Muscle layer of duodenum (tissue), 2 donors: ENCODE results near the gene COL27A1.

Experiments
- H3K27ac ChIP-seq: one replicate; pipeline ENCODE4 v1.7.0; 2013; ENCODE audit warnings: mild to moderate bottlenecking, low read length
- H3K27me3 ChIP-seq: one replicate; pipeline ENCODE4 v1.7.0; 2013; ENCODE audit warnings: low read depth, mild to moderate bottlenecking, control low read depth, low read length
- H3K36me3 ChIP-seq, 2 donors: one replicate each; pipeline ENCODE4 v1.7.0; 2013; ENCODE audit warnings: low read length in 2 of 2, control low read depth in 1 of 2, mild to moderate bottlenecking in 1 of 2; ENCODE audit not compliant: insufficient read depth in 2 of 2, control insufficient read depth in 1 of 2
- H3K4me1 ChIP-seq, 2 donors: one replicate each; pipeline ENCODE4 v1.7.0; 2013; ENCODE audit warnings: low read length in 2 of 2, mild to moderate bottlenecking in 2 of 2, control low read depth in 1 of 2, moderate library complexity in 1 of 2; ENCODE audit not compliant: insufficient read depth in 2 of 2, control insufficient read depth in 1 of 2
- H3K4me3 ChIP-seq, 2 donors: one replicate each; pipeline ENCODE4 v1.7.0; 2013; ENCODE audit warnings: low read length in 2 of 2, low read depth in 1 of 2, mild to moderate bottlenecking in 1 of 2
- H3K9me3 ChIP-seq, 2 donors: one replicate each; pipeline ENCODE4 v1.7.0; 2013; ENCODE audit warnings: low read length in 2 of 2, control low read depth in 1 of 2, mild to moderate bottlenecking in 1 of 2; ENCODE audit not compliant: control insufficient read depth in 1 of 2
- donor health status: healthy.

The COL27A1 gene

GRCh38 chr9:114117614-114117995 lies 37.7 kb upstream of the COL27A1 start:
- H3K9me3 ChIP-seq, result no peaks in the 10 kb centered on the region
- no peak overlapping the region for H3K27ac ChIP-seq
- no peaks in the 10 kb centered on the region for H3K27me3 ChIP-seq
- H3K36me3 ChIP-seq, result no peaks in the 10 kb centered on the region
- no peak overlapping the region for H3K4me3 ChIP-seq
- H3K4me1 ChIP-seq, result peaks cover 0 to 6% of the 10 kb centered on the region in 2 donors

- H3K36me3 ChIP-seq, result no peaks in the 10 kb centered on the region
- H3K27ac ChIP-seq, result no peak overlapping the region
- no peaks in the 10 kb centered on the region for H3K27me3 ChIP-seq
- H3K4me3 ChIP-seq, result no peak overlapping the region
- no peaks in the 10 kb centered on the region for H3K9me3 ChIP-seq
- H3K4me1 ChIP-seq, result peaks cover 0 to 5% of the 10 kb centered on the region in 2 donors
Measured at GRCh38 chr9:114117996-114118830, 37.1 kb upstream of the COL27A1 start.

- Histone ChIP-seq H3K27ac (no peak overlapping the region), H3K36me3 (no peaks in the 10 kb centered on the region), H3K4me3 (no peak overlapping the region), H3K9me3 (no peaks in the 10 kb centered on the region), H3K27me3 (no peaks in the 10 kb centered on the region), H3K4me1 (no peaks in the 10 kb centered on the region)
Measured at GRCh38 chr9:114119242-114120191, 35.8 kb upstream of the COL27A1 start.

- H3K4me1 ChIP-seq, result no peaks in the 10 kb centered on the region
- H3K27me3 ChIP-seq, result no peaks in the 10 kb centered on the region
- H3K4me3 ChIP-seq, result no peak overlapping the region
- H3K36me3 ChIP-seq, result no peaks in the 10 kb centered on the region
- no peak overlapping the region for H3K27ac ChIP-seq
- no peaks in the 10 kb centered on the region for H3K9me3 ChIP-seq
Measured at GRCh38 chr9:114120192-114121014, 34.9 kb upstream of the COL27A1 start.

- Histone ChIP-seq H3K27ac (no peak overlapping the region), H3K4me1 (no peaks in the 10 kb centered on the region), H3K9me3 (no peaks in the 10 kb centered on the region), H3K36me3 (no peaks in the 10 kb centered on the region), H3K27me3 (no peaks in the 10 kb centered on the region), H3K4me3 (no peak overlapping the region)
Measured at GRCh38 chr9:114121227-114122135, 33.9 kb upstream of the COL27A1 start.

- Histone ChIP-seq H3K9me3 (peaks cover 0 to 2% of the 10 kb centered on the region in 2 donors), H3K36me3 (no peaks in the 10 kb centered on the region), H3K27ac (no peak overlapping the region), H3K27me3 (no peaks in the 10 kb centered on the region), H3K4me1 (no peaks in the 10 kb centered on the region), H3K4me3 (no peak overlapping the region)
Measured at GRCh38 chr9:114122136-114123027, 33.0 kb upstream of the COL27A1 start.

GRCh38 chr9:114123031-114123977 lies 32.0 kb upstream of the COL27A1 start:
- Histone ChIP-seq H3K9me3 (peaks cover 0 to 7% of the 10 kb centered on the region in 2 donors), H3K27ac (no peak overlapping the region), H3K27me3 (no peaks in the 10 kb centered on the region), H3K4me1 (no peaks in the 10 kb centered on the region), H3K36me3 (no peaks in the 10 kb centered on the region), H3K4me3 (no peak overlapping the region)

- no peaks in the 10 kb centered on the region for H3K27me3 ChIP-seq
- H3K4me3 ChIP-seq, result no peak overlapping the region
- H3K27ac ChIP-seq, result no peak overlapping the region
- H3K9me3 ChIP-seq, result peaks cover 0 to 7% of the 10 kb centered on the region in 2 donors
- H3K36me3 ChIP-seq, result no peaks in the 10 kb centered on the region
- no peaks in the 10 kb centered on the region for H3K4me1 ChIP-seq
Measured at GRCh38 chr9:114124138-114124537, 31.2 kb upstream of the COL27A1 start.
